HG03342 (cell line): ENCODE data around the gene ID3.

ENCODE experiments used
- ATAC-seq: cut with Tn5 transposase; IDR thresholded peaks from one replicate; pipeline ENCODE4 v1.9.1; 2021; ENCODE audit warnings: mild to moderate bottlenecking, moderate library complexity; ENCODE audit not compliant: unreplicated experiment

The ID3 gene

GRCh38 chr1:23566304-23566703 is 7.0 kb upstream of the ID3 start:
- ATAC-seq = no peak

- no peak for ATAC-seq
Measured at GRCh38 chr1:23565776-23566175, 6.5 kb upstream of the ID3 start.

- no peak for ATAC-seq
Measured at GRCh38 chr1:23564529-23565122, 5.3 kb upstream of the ID3 start.

- no peak for ATAC-seq
Measured at GRCh38 chr1:23563755-23564374, 4.6 kb upstream of the ID3 start.

GRCh38 chr1:23563003-23563402 is 3.7 kb upstream of the ID3 start:
- ATAC-seq = no peak

- no peak for ATAC-seq
Measured at GRCh38 chr1:23562137-23562876, 3.0 kb upstream of the ID3 start.

GRCh38 chr1:23561813-23562100 is 2.5 kb upstream of the ID3 start:
- no peak for ATAC-seq

- ATAC-seq = no peak
Measured at GRCh38 chr1:23561076-23561812, 1.9 kb upstream of the ID3 start.

GRCh38 chr1:23559985-23560741 is 862 bp upstream of the ID3 start:
- no peak for ATAC-seq

- ATAC-seq = no peak
Measured at GRCh38 chr1:23558872-23559135, 497 bp downstream of the ID3 start.

GRCh38 chr1:23558140-23558871 is 995 bp downstream of the ID3 start:
- ATAC-seq = no peak

GRCh38 chr1:23557471-23558124 is 1.7 kb downstream of the ID3 start:
- ATAC-seq = no peak

- ATAC-seq = no peak
Measured at GRCh38 chr1:23556635-23557470, 2.4 kb downstream of the ID3 start.

- no peak for ATAC-seq
Measured at GRCh38 chr1:23555986-23556634, 3.2 kb downstream of the ID3 start.

- no peak for ATAC-seq
Measured at GRCh38 chr1:23555270-23555985, 3.9 kb downstream of the ID3 start.

- peak; percentile 46 for ATAC-seq
Measured at GRCh38 chr1:23554481-23555269, 4.6 kb downstream of the ID3 start.

- no peak for ATAC-seq
Measured at GRCh38 chr1:23554127-23554480, 5.2 kb downstream of the ID3 start.
